Measurements from ENCODE around the gene ARF3. TPM values are rescaled to one million over a fixed set of nuclear protein-coding genes. Genes with fewer than 3 reads are reported as not detected.

Gene ARF3
- total RNA-seq, 1 donor from 2014 or later = 155 TPM

GRCh38 chr12:48903982-48904411 lies 53.3 kb downstream of the ARF3 start:
- peak overlapping the region; percentile 11 for H3K27ac ChIP-seq
- ATAC-seq (peak; percentile 90 to 92), DNase-seq (peak; percentile 76)
- peaks cover 13% of the 10 kb centered on the region for H3K4me1 ChIP-seq
- intact Hi-C loops (cut with DNase I) = no loop called here
- H3K36me3 ChIP-seq = no peaks in the 10 kb centered on the region
- peak overlapping the region; percentile 54 for H3K4me3 ChIP-seq
- no peaks in the 10 kb centered on the region for H3K27me3 ChIP-seq (ENCODE audit: low read depth)
- no peaks in the 10 kb centered on the region for H3K9me3 ChIP-seq
- peak; percentile 64 for TF ChIP-seq CTCF (IDR thresholded peaks at IDR 0.05)

- Histone ChIP-seq H3K36me3 (no peaks in the 10 kb centered on the region), H3K4me3 (peak overlapping the region; percentile 54), H3K9me3 (no peaks in the 10 kb centered on the region), H3K4me1 (peaks cover 13% of the 10 kb centered on the region), H3K27ac (no peak overlapping the region), H3K27me3 (ENCODE audit: low read depth) (no peaks in the 10 kb centered on the region)
- intact Hi-C loops (cut with DNase I) = no loop called here
- ATAC-seq = peak in 1 of 2 donors; percentile 39
- TF ChIP-seq CTCF (IDR thresholded peaks at IDR 0.05) = no peak
- peak; percentile 56 for DNase-seq
Observed at GRCh38 chr12:48903363-48903981, 53.8 kb downstream of the ARF3 start.

- Histone ChIP-seq H3K27ac (no peak overlapping the region), H3K4me3 (no peak overlapping the region), H3K36me3 (no peaks in the 10 kb centered on the region), H3K4me1 (peaks cover 13% of the 10 kb centered on the region), H3K27me3 (ENCODE audit: low read depth) (peaks cover 4% of the 10 kb centered on the region), H3K9me3 (no peaks in the 10 kb centered on the region)
- intact Hi-C loops (cut with DNase I) = no loop called here
- no peak for DNase-seq
- no peak for ATAC-seq
- TF ChIP-seq CTCF (IDR thresholded peaks at IDR 0.05) = no peak
Observed at GRCh38 chr12:48901278-48901677, 56.0 kb downstream of the ARF3 start.

- ATAC-seq (no peak), DNase-seq (no peak)
- H3K4me3 ChIP-seq = no peak overlapping the region
- intact Hi-C loops (cut with DNase I) = no loop called here
- H3K9me3 ChIP-seq = no peaks in the 10 kb centered on the region
- H3K27ac ChIP-seq = no peak overlapping the region
- no peaks in the 10 kb centered on the region for H3K36me3 ChIP-seq
- TF ChIP-seq CTCF (IDR thresholded peaks at IDR 0.05) = no peak
- peaks cover 7% of the 10 kb centered on the region for H3K27me3 ChIP-seq (ENCODE audit: low read depth)
- peaks cover 13% of the 10 kb centered on the region for H3K4me1 ChIP-seq
Observed at GRCh38 chr12:48899651-48900050, 57.6 kb downstream of the ARF3 start.

GRCh38 chr12:48894271-48894670 lies 63.0 kb downstream of the ARF3 start:
- Histone ChIP-seq H3K9me3 (no peaks in the 10 kb centered on the region), H3K36me3 (no peaks in the 10 kb centered on the region), H3K4me3 (no peak overlapping the region), H3K27me3 (ENCODE audit: low read depth) (peaks cover 19% of the 10 kb centered on the region), H3K27ac (no peak overlapping the region), H3K4me1 (peaks cover 11% of the 10 kb centered on the region)
- TF ChIP-seq CTCF (IDR thresholded peaks at IDR 0.05) = no peak
- DNase-seq (no peak), ATAC-seq (no peak)
- intact Hi-C loops (cut with DNase I) = no loop called here

All from lower lobe of right lung (tissue), 2 donors.